NB4 (cell line): Measurements from ENCODE around the gene MAMDC4.

Experiments
- MYC ChIP-seq: IDR thresholded peaks from 2 replicates; pipeline ENCODE4 v1.6.1; 2011; ENCODE audit warnings: low read depth, low read length
- POLR2A ChIP-seq: IDR thresholded peaks from 2 replicates; pipeline ENCODE4 v1.6.1; 2011; ENCODE audit warnings: mild to moderate bottlenecking; ENCODE audit not compliant: insufficient read length; ENCODE audit errors: extremely low read depth
- TF ChIP-seq, protein P1 (sequence below): IDR thresholded peaks from one replicate; pipeline ENCODE4 v1.5.1; 2012; ENCODE audit warnings: low read depth, low read length
- TF ChIP-seq, protein P2 (sequence below): IDR thresholded peaks from 2 replicates; pipeline ENCODE4 v1.6.1; 2011; ENCODE audit warnings: low read depth, low read length

DNA sequence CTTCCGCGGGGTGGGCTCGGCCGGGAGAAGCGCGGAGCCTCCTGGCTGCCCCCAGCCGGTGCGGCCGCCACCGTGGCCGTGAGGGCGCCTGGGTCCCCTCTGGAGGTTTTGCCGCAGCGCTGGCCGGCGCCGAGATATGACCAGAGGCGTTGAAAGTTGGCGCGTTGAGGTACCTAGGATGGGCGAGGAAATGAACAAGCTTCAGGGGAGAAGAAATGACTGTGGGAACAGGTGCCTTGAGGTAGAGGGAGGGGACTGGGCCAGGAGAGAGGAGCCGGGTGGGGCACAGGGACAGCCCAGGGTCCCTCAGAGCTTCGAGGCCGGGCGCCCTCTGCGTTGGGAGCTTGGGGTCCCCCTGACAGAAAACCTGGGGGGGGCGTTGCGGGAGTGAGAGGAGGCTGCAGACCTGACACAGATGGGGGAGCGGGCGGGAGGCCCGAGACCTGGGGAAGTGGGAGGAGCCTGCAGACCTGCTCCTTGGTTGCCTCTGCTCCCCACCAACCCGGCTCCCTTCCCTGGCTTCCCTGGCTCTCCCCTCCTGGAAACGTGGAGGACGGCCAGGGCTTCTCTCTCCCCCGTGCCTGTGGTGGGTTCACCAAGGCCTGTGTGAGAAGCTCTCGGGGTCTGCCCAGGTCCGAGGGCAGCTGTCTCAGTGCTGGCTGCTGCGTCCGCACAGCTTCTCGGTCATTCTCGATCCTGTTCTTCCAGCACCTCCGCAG lies 30.2 kb upstream of the MAMDC4 start:
- TF ChIP-seq POLR2A (no peak), MYC (no peak)
- TF ChIP-seq, protein P1, sequence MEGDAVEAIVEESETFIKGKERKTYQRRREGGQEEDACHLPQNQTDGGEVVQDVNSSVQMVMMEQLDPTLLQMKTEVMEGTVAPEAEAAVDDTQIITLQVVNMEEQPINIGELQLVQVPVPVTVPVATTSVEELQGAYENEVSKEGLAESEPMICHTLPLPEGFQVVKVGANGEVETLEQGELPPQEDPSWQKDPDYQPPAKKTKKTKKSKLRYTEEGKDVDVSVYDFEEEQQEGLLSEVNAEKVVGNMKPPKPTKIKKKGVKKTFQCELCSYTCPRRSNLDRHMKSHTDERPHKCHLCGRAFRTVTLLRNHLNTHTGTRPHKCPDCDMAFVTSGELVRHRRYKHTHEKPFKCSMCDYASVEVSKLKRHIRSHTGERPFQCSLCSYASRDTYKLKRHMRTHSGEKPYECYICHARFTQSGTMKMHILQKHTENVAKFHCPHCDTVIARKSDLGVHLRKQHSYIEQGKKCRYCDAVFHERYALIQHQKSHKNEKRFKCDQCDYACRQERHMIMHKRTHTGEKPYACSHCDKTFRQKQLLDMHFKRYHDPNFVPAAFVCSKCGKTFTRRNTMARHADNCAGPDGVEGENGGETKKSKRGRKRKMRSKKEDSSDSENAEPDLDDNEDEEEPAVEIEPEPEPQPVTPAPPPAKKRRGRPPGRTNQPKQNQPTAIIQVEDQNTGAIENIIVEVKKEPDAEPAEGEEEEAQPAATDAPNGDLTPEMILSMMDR, result no peak
- TF ChIP-seq, protein P2, sequence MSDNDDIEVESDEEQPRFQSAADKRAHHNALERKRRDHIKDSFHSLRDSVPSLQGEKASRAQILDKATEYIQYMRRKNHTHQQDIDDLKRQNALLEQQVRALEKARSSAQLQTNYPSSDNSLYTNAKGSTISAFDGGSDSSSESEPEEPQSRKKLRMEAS, result no peak
